HFFc6 (cell line): ENCODE data around the gene GCLM. TPM values are rescaled to one million over a fixed set of nuclear protein-coding genes. Genes with fewer than 3 reads are reported as not detected.

Experiments
- DNase-seq: peaks from one replicate; pipeline ENCODE4 v3.0.0-alpha.2; 2018
- H3K27ac Mint-ChIP-seq: 2 replicates; pipeline ENCODE4 v1.8.0; 2020; ENCODE audit warnings: mild to moderate bottlenecking, mixed read lengths
- H3K27me3 Mint-ChIP-seq: 2 replicates; pipeline ENCODE4 v1.8.0; 2021; ENCODE audit warnings: mild to moderate bottlenecking, moderate library complexity, mixed read lengths; ENCODE audit not compliant: insufficient read depth
- H3K36me3 Mint-ChIP-seq: 2 replicates; pipeline ENCODE4 v1.8.0; 2021; ENCODE audit warnings: low read depth, mixed read lengths
- H3K4me1 Mint-ChIP-seq: 2 replicates; pipeline ENCODE4 v1.8.0; 2020; ENCODE audit warnings: low read depth, mixed read lengths
- H3K4me3 Mint-ChIP-seq: 2 replicates; pipeline ENCODE4 v1.8.0; 2020; ENCODE audit warnings: mild to moderate bottlenecking, moderate library complexity, mixed read lengths
- H3K9me3 Mint-ChIP-seq: 2 replicates; pipeline ENCODE4 v1.8.0; 2020; ENCODE audit warnings: mild to moderate bottlenecking, mixed read lengths
- CTCF ChIP-seq: fragments of 200-600 bp; sonication (generic); IDR thresholded peaks from 2 replicates; pipeline ENCODE4 v1.5.0; 2021; ENCODE audit warnings: antibody characterized with exemption, mild to moderate bottlenecking
- total RNA-seq, 6 experiments: library from RNA; stranded (reverse); fragmentation: NEBNext Ultra II Directional; extraction: Animal tissue kit (Norgen Biotek cat#: 25700); gene quantifications; 2 replicates in 1 of 6; 3 replicates in 5 of 6; pipeline ENCODE4 v1.2.3, GENCODE V29; 2021

The GCLM gene
- total RNA-seq, 6 experiments from 2014 or later = 35.7 to 42.2 (median 40.8) TPM

GRCh38 chr1:93910305-93910704, 1.1 kb upstream of the GCLM start:
- H3K27ac Mint-ChIP-seq = no peak overlapping the region
- H3K4me1 Mint-ChIP-seq = peaks cover 32% of the 10 kb centered on the region
- DNase-seq = no peak

GRCh38 chr1:93908394-93909145, 660 bp downstream of the GCLM start:
- Mint-ChIP-seq H3K36me3 (peaks cover 11% of the 10 kb centered on the region), H3K27me3 (peaks cover 11% of the 10 kb centered on the region), H3K4me3 (peak overlapping the region; percentile 94), H3K27ac (peak overlapping the region; percentile 84), H3K9me3 (peaks cover 6% of the 10 kb centered on the region; the same call in 1 of the 2 replicates), H3K4me1 (peaks cover 46% of the 10 kb centered on the region)
- TF ChIP-seq CTCF = no peak
- no peak for DNase-seq

More at GRCh38 chr1:93910305-93910704, 1.1 kb upstream of the GCLM start:
- peaks cover 27% of the 10 kb centered on the region for H3K27me3 Mint-ChIP-seq
- H3K4me3 Mint-ChIP-seq = no peak overlapping the region
- TF ChIP-seq CTCF = no peak
- H3K36me3 Mint-ChIP-seq = peaks cover 11% of the 10 kb centered on the region
- H3K9me3 Mint-ChIP-seq = peaks cover 6% of the 10 kb centered on the region; the same call in 1 of the 2 replicates

GRCh38 chr1:93907718-93908117, 1.5 kb downstream of the GCLM start:
- Mint-ChIP-seq H3K4me1 (peaks cover 46% of the 10 kb centered on the region), H3K4me3 (peak overlapping the region; percentile 94), H3K9me3 (peaks cover 6% of the 10 kb centered on the region; the same call in 1 of the 2 replicates), H3K27me3 (peaks cover 8% of the 10 kb centered on the region), H3K36me3 (peaks cover 11% of the 10 kb centered on the region), H3K27ac (peak overlapping the region; percentile 74)
- no peak for TF ChIP-seq CTCF
- DNase-seq = peak; percentile 20

GRCh38 chr1:93906480-93906879, 2.8 kb downstream of the GCLM start:
- no peaks in the 10 kb centered on the region for H3K9me3 Mint-ChIP-seq
- peak overlapping the region; percentile 51; the same call in 1 of the 2 replicates for H3K27ac Mint-ChIP-seq
- no peak for DNase-seq
- peaks cover 46% of the 10 kb centered on the region for H3K4me1 Mint-ChIP-seq
- H3K4me3 Mint-ChIP-seq = peak overlapping the region; percentile 94
- H3K36me3 Mint-ChIP-seq = peaks cover 11% of the 10 kb centered on the region
- H3K27me3 Mint-ChIP-seq = no peaks in the 10 kb centered on the region; the same call in 1 of the 2 replicates
- no peak for TF ChIP-seq CTCF

- peak overlapping the region; percentile 72 for H3K27ac Mint-ChIP-seq
- H3K36me3 Mint-ChIP-seq = peaks cover 17% of the 10 kb centered on the region
- H3K4me3 Mint-ChIP-seq = peak overlapping the region; percentile 63
Observed at GRCh38 chr1:93905734-93906133, 3.5 kb downstream of the GCLM start.

More at GRCh38 chr1:93905734-93906133, 3.5 kb downstream of the GCLM start:
- Mint-ChIP-seq H3K27me3 (no peaks in the 10 kb centered on the region; the same call in 1 of the 2 replicates), H3K9me3 (no peaks in the 10 kb centered on the region), H3K4me1 (peaks cover 46% of the 10 kb centered on the region)
- peak; percentile 69 for DNase-seq
- TF ChIP-seq CTCF = no peak
